Transverse colon (tissue), 4 donors: Measurements from ENCODE around the gene TBL1XR1. TPM values are rescaled to one million over a fixed set of nuclear protein-coding genes. Genes with fewer than 3 reads are reported as not detected.

Source experiments
- DNase-seq: peaks from one replicate; pipeline ENCODE4 v3.0.0-alpha.2; 2019
- H3K27ac ChIP-seq, 4 donors: fragments of 200-600 bp; sonication (generic); 2 replicates each; pipeline ENCODE4 v1.5.1; 2016 to 2018; ENCODE audit warnings: inconsistent platforms in 4 of 4
- H3K27me3 ChIP-seq: fragments of 200-600 bp; sonication (generic); 2 replicates; pipeline ENCODE4 v1.5.1; 2017; ENCODE audit warnings: inconsistent platforms
- H3K36me3 ChIP-seq, 4 donors: fragments of 200-600 bp; sonication (generic); 2 replicates each; pipeline ENCODE4 v1.5.1; 2017 to 2019; ENCODE audit warnings: inconsistent platforms in 4 of 4
- H3K4me1 ChIP-seq, 4 donors: fragments of 200-600 bp; sonication (generic); 2 replicates each; pipeline ENCODE4 v1.5.1; 2017 to 2020; ENCODE audit warnings: inconsistent platforms in 4 of 4
- H3K4me3 ChIP-seq, 4 donors: fragments of 200-600 bp; sonication (generic); 1 replicate in 1 of 4; 2 replicates in 3 of 4; pipeline versions ENCODE4 v1.5.1 to v1.6.1; 2017 to 2019; ENCODE audit warnings: inconsistent platforms in 4 of 4
- H3K9me3 ChIP-seq, 2 donors: fragments of 200-600 bp; sonication (generic); 2 replicates each; pipeline ENCODE4 v1.5.1; 2017 to 2019; ENCODE audit warnings: inconsistent platforms in 2 of 2
- EP300 ChIP-seq: sonication (generic); formaldehyde crosslinking; IDR thresholded peaks from one replicate; pipeline ENCODE4 v1.6.1; 2017; ENCODE audit warnings: antibody characterized with exemption, low read depth
- POLR2A ChIP-seq: fragments of 450-650 bp; IDR thresholded peaks from one replicate; pipeline ENCODE4 v1.6.1; 2016; ENCODE audit warnings: antibody characterized with exemption, mild to moderate bottlenecking, moderate library complexity
- POLR2AphosphoS5 ChIP-seq, 3 donors: sonication (generic); formaldehyde crosslinking; IDR thresholded peaks; one replicate each; pipeline ENCODE4 v1.6.1; 2016; ENCODE audit warnings: antibody characterized with exemption in 3 of 3
- WGBS, 2 donors: methylation state at CpG; one replicate each; pipeline ENCODE4 v1.1.5; 2018; ENCODE audit warnings: low coverage in 1 of 2; 5-methylcytosine and 5-hydroxymethylcytosine counted together
- in situ Hi-C, 4 donors: fragments of 200-750 bp; cut with MboI; loops; one replicate each; pipeline versions ENCODE4 v1.15.0 to v1.15.1; 2017; ENCODE audit warnings: low sequenced_read_pairs in 3 of 4, low pct_ligation_motif_present in 1 of 4, low pct_unique_long_range_greater_than_20kb in 1 of 4
- intact Hi-C: fragments of 100-400 bp; cut with DNase I; formaldehyde crosslinking; loops from one replicate; pipeline ENCODE4 v1.15.1; 2023; ENCODE audit warnings: low total_unique reads
- total RNA-seq, 4 donors: library from RNA; depleted of rRNA; stranded (reverse); fragments of >200 nt; gene quantifications; one replicate each; pipeline ENCODE4 v1.1.0, GENCODE V29; 2016
- TF ChIP-seq, protein P1 (sequence below), 5 experiments: fragments of 200-600 bp in 3 of 5; fragments of 450-650 bp in 2 of 5; sonication (generic) in 3 of 5; IDR thresholded peaks; 1 replicate in 2 of 5; 2 replicates in 3 of 5; pipeline ENCODE4 v1.5.1; 2016 to 2017; ENCODE audit warnings: antibody characterized with exemption in 5 of 5, inconsistent platforms in 3 of 5, mild to moderate bottlenecking in 2 of 5, moderate library complexity in 1 of 5

The TBL1XR1 gene
- total RNA-seq, 4 donors from 2014 or later = 39.4 to 131 (median 68.1) TPM

DNA sequence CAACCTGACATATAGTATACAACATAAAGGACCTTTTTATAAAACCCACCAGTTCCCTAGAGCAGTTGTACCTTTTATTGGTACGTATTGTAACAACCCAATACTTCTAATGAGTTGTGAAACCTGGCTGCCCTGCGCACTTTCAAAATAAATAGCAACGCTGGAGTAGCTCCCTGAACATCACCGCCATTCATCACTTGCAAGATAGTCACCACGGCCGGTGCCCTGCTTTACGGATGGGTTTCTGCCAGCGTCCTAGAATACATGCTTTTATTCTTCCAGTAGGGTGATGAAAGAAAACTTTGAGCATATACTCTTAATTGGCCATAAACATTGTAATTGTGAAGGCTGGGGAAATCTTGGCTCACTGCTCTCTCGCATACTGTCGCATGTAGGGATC is 220.7 kb downstream of the TBL1XR1 start:
- no peaks in the 10 kb centered on the region for H3K9me3 ChIP-seq
- no peak overlapping the region for H3K4me3 ChIP-seq
- no peak overlapping the region for H3K27ac ChIP-seq
- TF ChIP-seq POLR2AphosphoS5 (IDR thresholded peaks at IDR 0.05) = no peak
- TF ChIP-seq, protein P1, sequence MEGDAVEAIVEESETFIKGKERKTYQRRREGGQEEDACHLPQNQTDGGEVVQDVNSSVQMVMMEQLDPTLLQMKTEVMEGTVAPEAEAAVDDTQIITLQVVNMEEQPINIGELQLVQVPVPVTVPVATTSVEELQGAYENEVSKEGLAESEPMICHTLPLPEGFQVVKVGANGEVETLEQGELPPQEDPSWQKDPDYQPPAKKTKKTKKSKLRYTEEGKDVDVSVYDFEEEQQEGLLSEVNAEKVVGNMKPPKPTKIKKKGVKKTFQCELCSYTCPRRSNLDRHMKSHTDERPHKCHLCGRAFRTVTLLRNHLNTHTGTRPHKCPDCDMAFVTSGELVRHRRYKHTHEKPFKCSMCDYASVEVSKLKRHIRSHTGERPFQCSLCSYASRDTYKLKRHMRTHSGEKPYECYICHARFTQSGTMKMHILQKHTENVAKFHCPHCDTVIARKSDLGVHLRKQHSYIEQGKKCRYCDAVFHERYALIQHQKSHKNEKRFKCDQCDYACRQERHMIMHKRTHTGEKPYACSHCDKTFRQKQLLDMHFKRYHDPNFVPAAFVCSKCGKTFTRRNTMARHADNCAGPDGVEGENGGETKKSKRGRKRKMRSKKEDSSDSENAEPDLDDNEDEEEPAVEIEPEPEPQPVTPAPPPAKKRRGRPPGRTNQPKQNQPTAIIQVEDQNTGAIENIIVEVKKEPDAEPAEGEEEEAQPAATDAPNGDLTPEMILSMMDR (IDR thresholded peaks at IDR 0.05) = no peak
- no peak for TF ChIP-seq POLR2A
- no peak for TF ChIP-seq EP300
- H3K4me1 ChIP-seq = no peaks in the 10 kb centered on the region
- intact Hi-C loops = no loop called here
- no peaks in the 10 kb centered on the region for H3K36me3 ChIP-seq
- in situ Hi-C loops = no loop called here
- no peak for DNase-seq
- H3K27me3 ChIP-seq = no peaks in the 10 kb centered on the region
- WGBS, 2 donors = 93 to 94% methylated on average over 9 to 10 of the region's 10 CpGs

DNA sequence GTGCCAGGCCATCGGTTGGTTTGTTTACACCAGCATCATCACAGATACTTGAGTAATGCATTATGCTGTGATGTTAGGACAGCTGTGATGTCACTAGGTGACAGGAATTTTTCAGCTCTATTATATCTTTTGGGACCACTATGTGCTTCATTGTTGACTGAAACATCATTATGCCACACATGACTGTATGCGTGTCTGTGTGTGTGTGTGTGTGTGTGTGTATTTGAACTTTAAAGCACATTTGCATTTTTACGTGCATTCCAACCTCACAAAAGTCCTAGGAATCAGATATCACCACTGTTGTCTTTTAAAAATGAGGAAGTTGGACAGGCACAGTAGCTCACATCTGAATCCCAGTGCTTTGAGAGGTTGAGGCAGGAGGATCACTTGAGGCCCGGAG is 223.0 kb downstream of the TBL1XR1 start:
- H3K4me1 ChIP-seq = no peaks in the 10 kb centered on the region
- no peak overlapping the region for H3K4me3 ChIP-seq
- 65 to 90% methylated on average over 2 to 4 of the region's 4 CpGs for WGBS, 2 donors
- H3K27ac ChIP-seq = no peak overlapping the region
- no peaks in the 10 kb centered on the region for H3K9me3 ChIP-seq
- in situ Hi-C loops (no loop called here), intact Hi-C loops (no loop called here)
- H3K27me3 ChIP-seq = no peaks in the 10 kb centered on the region
- no peak for DNase-seq
- TF ChIP-seq, protein P1 (IDR thresholded peaks at IDR 0.05) = no peak
- no peak for TF ChIP-seq EP300
- TF ChIP-seq POLR2AphosphoS5 (IDR thresholded peaks at IDR 0.05) = no peak
- H3K36me3 ChIP-seq = no peaks in the 10 kb centered on the region

DNA sequence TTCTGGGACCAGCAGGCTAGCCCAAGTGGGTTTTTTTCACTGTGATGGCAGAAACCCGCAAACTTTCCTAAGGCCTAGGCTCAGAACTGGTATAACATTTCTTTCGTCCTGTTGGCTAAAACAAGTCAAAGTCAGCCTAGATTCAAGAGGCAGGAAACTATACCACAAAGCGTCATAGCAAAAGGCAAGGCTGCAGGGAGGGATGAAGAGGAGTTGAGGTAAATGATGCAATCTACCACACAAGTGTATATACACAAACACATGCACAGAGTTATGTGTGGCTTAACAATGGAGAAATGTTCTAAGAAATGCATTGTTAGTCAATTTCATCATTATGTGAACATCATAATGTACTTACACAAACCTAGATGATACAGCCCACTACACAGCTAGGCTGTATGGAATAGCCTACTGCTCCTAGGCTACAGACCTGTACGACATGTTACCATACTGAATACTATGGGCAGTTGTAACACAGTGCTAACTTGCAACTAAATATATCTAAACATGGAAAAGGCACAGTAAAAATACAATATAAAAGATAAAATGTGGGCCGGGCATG is 225.6 kb downstream of the TBL1XR1 start:
- H3K4me3 ChIP-seq = no peak overlapping the region
- intact Hi-C loops (no loop called here), in situ Hi-C loops (no loop called here)
- H3K36me3 ChIP-seq = no peaks in the 10 kb centered on the region
- no peaks in the 10 kb centered on the region for H3K27me3 ChIP-seq
- H3K9me3 ChIP-seq = no peaks in the 10 kb centered on the region
- no peak for DNase-seq
- TF ChIP-seq, protein P1 (IDR thresholded peaks at IDR 0.05) = no peak
- no peak for TF ChIP-seq POLR2AphosphoS5 (IDR thresholded peaks at IDR 0.05)
- TF ChIP-seq EP300 = no peak
- TF ChIP-seq POLR2A = no peak
- H3K4me1 ChIP-seq = no peaks in the 10 kb centered on the region
- no peak overlapping the region for H3K27ac ChIP-seq
- WGBS, 2 donors = 94 to 97% methylated on average over 5 of the region's 5 CpGs

DNA sequence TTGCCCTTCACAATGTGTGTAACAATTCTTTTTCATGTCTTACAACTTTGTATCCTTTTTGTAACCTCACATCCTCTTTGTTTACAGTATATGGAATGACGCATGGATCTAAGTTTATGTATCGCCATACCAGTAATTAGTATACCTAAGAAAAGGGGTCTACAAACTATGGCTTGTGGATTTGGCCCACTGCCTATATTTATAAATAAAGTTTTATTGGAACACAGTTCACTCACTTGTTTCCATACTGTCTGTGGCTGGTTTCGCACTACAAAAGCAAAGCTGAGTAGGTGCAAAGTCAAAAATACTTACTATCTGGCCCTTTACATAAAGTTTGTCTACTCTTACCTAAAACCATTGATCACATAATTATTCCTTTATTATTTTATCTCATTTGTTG is 226.5 kb downstream of the TBL1XR1 start:
- no peak for DNase-seq
- Histone ChIP-seq H3K4me3 (no peak overlapping the region), H3K9me3 (no peaks in the 10 kb centered on the region), H3K4me1 (no peaks in the 10 kb centered on the region), H3K36me3 (no peaks in the 10 kb centered on the region), H3K27me3 (no peaks in the 10 kb centered on the region), H3K27ac (no peak overlapping the region)
- in situ Hi-C loops = no loop called here
- no peak for TF ChIP-seq POLR2A
- TF ChIP-seq POLR2AphosphoS5 (IDR thresholded peaks at IDR 0.05) = no peak
- WGBS, 2 donors = 95 to 100% methylated on average over 3 of the region's 3 CpGs
- intact Hi-C loops = no loop called here

DNA sequence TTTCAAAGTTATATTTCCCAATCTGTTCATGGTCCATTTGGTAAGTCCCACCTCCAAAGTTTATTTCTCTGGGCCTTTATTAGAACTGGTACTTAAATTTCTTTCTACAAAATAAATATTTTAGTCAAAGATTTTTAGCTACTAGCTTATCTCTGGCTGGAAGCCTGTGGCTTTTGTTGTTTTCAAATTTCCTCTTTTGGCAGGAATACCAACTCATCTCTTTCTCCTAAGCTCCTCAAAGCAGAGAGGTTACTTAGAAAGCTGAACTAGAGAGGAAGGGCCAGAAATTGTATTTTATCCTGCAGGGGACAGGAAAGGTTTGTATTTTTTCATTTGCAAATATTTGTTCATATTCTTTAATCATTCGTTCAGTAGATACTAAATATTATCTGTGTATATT is 227.8 kb downstream of the TBL1XR1 start:
- Histone ChIP-seq H3K27me3 (no peaks in the 10 kb centered on the region), H3K4me1 (no peaks in the 10 kb centered on the region), H3K27ac (no peak overlapping the region), H3K9me3 (no peaks in the 10 kb centered on the region), H3K4me3 (no peak overlapping the region), H3K36me3 (no peaks in the 10 kb centered on the region)
- no peak for DNase-seq
- WGBS, 2 donors = 69 to 78% methylated on average over 1 of the region's 1 CpG
- no peak for TF ChIP-seq POLR2A
- no peak for TF ChIP-seq POLR2AphosphoS5 (IDR thresholded peaks at IDR 0.05)
- TF ChIP-seq, protein P1 (IDR thresholded peaks at IDR 0.05) = no peak
- TF ChIP-seq EP300 = no peak
- intact Hi-C loops = no loop called here
- in situ Hi-C loops = no loop called here
